Tibial nerve (tissue), 4 donors: ENCODE data around the gene MICAL2.

Experiments used
- EP300 ChIP-seq, 2 donors: sonication (generic); formaldehyde crosslinking; IDR thresholded peaks; one replicate each; pipeline ENCODE4 v1.6.1; 2017; ENCODE audit warnings: antibody characterized with exemption in 2 of 2, mild to moderate bottlenecking in 1 of 2
- POLR2A ChIP-seq, 2 donors: fragments of 450-650 bp; IDR thresholded peaks; one replicate each; pipeline ENCODE4 v1.6.1; 2017; ENCODE audit warnings: antibody characterized with exemption in 2 of 2, mild to moderate bottlenecking in 2 of 2, moderate library complexity in 2 of 2
- TF ChIP-seq, protein P1 (sequence below), 5 experiments: fragments of 200-600 bp in 3 of 5; fragments of 450-650 bp in 2 of 5; sonication (generic) in 3 of 5; IDR thresholded peaks; one replicate each; pipeline ENCODE4 v1.5.1; 2016 to 2019; ENCODE audit warnings: antibody characterized with exemption in 5 of 5, mild to moderate bottlenecking in 3 of 5, moderate library complexity in 2 of 5

DNA sequence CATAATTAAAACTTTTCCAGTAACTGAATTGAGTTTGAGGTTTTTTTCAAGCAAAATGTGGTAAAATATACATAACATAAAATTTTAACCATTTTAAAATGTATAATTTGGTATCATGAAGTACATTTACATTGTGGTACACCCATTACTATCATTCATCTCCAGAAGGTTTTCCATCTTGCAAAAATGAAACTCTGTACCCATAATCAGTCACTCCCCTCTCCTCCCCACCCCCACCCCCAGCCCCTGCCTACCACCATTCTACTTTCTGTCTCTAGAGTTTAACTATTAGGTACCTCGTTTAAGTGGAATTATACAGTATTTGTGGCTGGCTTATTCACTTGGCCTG, 63.7 kb downstream of the MICAL2 start:
- TF ChIP-seq, protein P1, sequence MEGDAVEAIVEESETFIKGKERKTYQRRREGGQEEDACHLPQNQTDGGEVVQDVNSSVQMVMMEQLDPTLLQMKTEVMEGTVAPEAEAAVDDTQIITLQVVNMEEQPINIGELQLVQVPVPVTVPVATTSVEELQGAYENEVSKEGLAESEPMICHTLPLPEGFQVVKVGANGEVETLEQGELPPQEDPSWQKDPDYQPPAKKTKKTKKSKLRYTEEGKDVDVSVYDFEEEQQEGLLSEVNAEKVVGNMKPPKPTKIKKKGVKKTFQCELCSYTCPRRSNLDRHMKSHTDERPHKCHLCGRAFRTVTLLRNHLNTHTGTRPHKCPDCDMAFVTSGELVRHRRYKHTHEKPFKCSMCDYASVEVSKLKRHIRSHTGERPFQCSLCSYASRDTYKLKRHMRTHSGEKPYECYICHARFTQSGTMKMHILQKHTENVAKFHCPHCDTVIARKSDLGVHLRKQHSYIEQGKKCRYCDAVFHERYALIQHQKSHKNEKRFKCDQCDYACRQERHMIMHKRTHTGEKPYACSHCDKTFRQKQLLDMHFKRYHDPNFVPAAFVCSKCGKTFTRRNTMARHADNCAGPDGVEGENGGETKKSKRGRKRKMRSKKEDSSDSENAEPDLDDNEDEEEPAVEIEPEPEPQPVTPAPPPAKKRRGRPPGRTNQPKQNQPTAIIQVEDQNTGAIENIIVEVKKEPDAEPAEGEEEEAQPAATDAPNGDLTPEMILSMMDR (IDR thresholded peaks at IDR 0.05): no peak
- TF ChIP-seq EP300 (IDR thresholded peaks at IDR 0.05): no peak
- TF ChIP-seq POLR2A (IDR thresholded peaks at IDR 0.05): no peak
